Smooth muscle cell (in vitro differentiated cells): Measurements from ENCODE around the gene PPIG. TPM values are rescaled to one million over a fixed set of nuclear protein-coding genes. Genes with fewer than 3 reads are reported as not detected.

Experiments
- DNase-seq: peaks from one replicate; lab custom pipeline; 2025; ENCODE audit not compliant: unreplicated experiment; lab: John Stamatoyannopoulos, UW
- H2AFZ ChIP-seq: fragments of 200-600 bp; sonication (generic); 2 replicates; pipeline ENCODE4 v1.6.0; 2016; ENCODE audit warnings: antibody characterized with exemption, low read depth, mild to moderate bottlenecking
- H3F3A ChIP-seq: fragments of 200-600 bp; sonication (generic); 2 replicates; pipeline ENCODE4 v1.6.0; 2017; ENCODE audit warnings: antibody characterized with exemption, low read depth
- H3K27ac ChIP-seq: fragments of 200-600 bp; sonication (generic); 2 replicates; pipeline ENCODE4 v1.5.1; 2016; ENCODE audit warnings: low read depth, mild to moderate bottlenecking
- H3K27me3 ChIP-seq: fragments of 200-600 bp; sonication (generic); 2 replicates; pipeline ENCODE4 v1.6.1; 2016; ENCODE audit warnings: low read depth, mild to moderate bottlenecking
- H3K36me3 ChIP-seq: fragments of 200-600 bp; sonication (generic); 2 replicates; pipeline ENCODE4 v1.5.1; 2016; ENCODE audit warnings: low read depth
- H3K4me1 ChIP-seq: fragments of 200-600 bp; sonication (generic); 2 replicates; pipeline ENCODE4 v1.5.1; 2016; ENCODE audit warnings: low read depth
- H3K4me2 ChIP-seq: fragments of 200-600 bp; sonication (generic); 2 replicates; pipeline ENCODE4 v1.6.0; 2016; ENCODE audit warnings: mild to moderate bottlenecking
- H3K4me3 ChIP-seq: fragments of 200-600 bp; sonication (generic); 2 replicates; pipeline ENCODE4 v1.5.1; 2016; ENCODE audit warnings: mild to moderate bottlenecking
- H3K79me2 ChIP-seq: fragments of 200-600 bp; sonication (generic); 2 replicates; pipeline ENCODE4 v1.6.0; 2016; ENCODE audit warnings: low read depth, mild to moderate bottlenecking
- H3K9ac ChIP-seq: fragments of 200-600 bp; sonication (generic); 2 replicates; pipeline ENCODE4 v1.6.0; 2016; ENCODE audit warnings: low read depth
- H3K9me3 ChIP-seq: fragments of 200-600 bp; sonication (generic); replicated peaks from 2 replicates; pipeline ENCODE4 v1.5.1; 2016; ENCODE audit warnings: low read depth
- H4K20me1 ChIP-seq: fragments of 200-600 bp; sonication (generic); 2 replicates; pipeline ENCODE4 v1.6.0; 2016; ENCODE audit warnings: low read depth
- WGBS: methylation state at CpG from one replicate; pipeline ENCODE4 v1.1.7; 2016; ENCODE audit warnings: low lambda C conversion rate; 5-methylcytosine and 5-hydroxymethylcytosine counted together
- polyA plus RNA-seq: library from polyadenylated mRNA; unstranded; fragments of >200 nt; fragmentation: Nextera tagmentation; extraction: Ambion mirVana; gene quantifications from 2 replicates; pipeline ENCODE4 v1.2.1, GENCODE V29; 2016
- total RNA-seq: library from RNA; depleted of rRNA; stranded (reverse); fragments of >200 nt; gene quantifications from 2 replicates; pipeline ENCODE4 v1.2.3, GENCODE V29; 2014
- TF ChIP-seq, protein P1 (sequence below): fragments of 200-600 bp; sonication (generic); IDR thresholded peaks from 2 replicates; pipeline ENCODE4 v1.5.1; 2017; ENCODE audit warnings: borderline replicate concordance, mild to moderate bottlenecking, antibody characterized with exemption; ENCODE audit not compliant: insufficient read depth, poor library complexity, severe bottlenecking

The PPIG gene
- total and polyA plus RNA-seq, 2 experiments from 2014 or later: 34.4 to 51.1 TPM

DNA sequence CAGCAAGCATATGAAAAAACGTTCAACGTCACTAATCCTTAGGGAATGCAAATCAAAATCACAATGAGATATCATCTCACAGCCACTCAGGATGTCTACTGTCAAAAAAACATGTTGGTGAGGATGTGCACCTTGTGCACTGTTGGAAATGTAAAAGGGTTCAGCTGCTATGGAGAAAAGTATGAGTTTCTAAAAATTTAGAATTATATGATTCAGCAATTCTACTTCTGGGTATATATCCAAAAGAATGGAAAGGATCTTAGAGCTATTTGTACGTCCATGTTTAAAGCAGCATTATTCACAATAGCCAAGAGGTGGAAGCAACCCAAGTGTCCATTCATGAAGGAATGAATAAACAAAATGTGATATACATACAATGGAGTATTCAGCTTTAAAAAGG lies 60.0 kb downstream of the PPIG start:
- Histone ChIP-seq H3K27ac (no peak overlapping the region), H3K4me3 (no peak overlapping the region), H3K4me1 (no peaks in the 10 kb centered on the region), H3F3A (peaks cover 6% of the 10 kb centered on the region), H3K9ac (no peak overlapping the region), H3K4me2 (no peak overlapping the region), H3K79me2 (no peaks in the 10 kb centered on the region), H2AFZ (no peak overlapping the region), H3K36me3 (no peaks in the 10 kb centered on the region), H4K20me1 (no peaks in the 10 kb centered on the region), H3K9me3 (no peaks in the 10 kb centered on the region), H3K27me3 (no peaks in the 10 kb centered on the region)
- DNase-seq: no peak
- TF ChIP-seq, protein P1, sequence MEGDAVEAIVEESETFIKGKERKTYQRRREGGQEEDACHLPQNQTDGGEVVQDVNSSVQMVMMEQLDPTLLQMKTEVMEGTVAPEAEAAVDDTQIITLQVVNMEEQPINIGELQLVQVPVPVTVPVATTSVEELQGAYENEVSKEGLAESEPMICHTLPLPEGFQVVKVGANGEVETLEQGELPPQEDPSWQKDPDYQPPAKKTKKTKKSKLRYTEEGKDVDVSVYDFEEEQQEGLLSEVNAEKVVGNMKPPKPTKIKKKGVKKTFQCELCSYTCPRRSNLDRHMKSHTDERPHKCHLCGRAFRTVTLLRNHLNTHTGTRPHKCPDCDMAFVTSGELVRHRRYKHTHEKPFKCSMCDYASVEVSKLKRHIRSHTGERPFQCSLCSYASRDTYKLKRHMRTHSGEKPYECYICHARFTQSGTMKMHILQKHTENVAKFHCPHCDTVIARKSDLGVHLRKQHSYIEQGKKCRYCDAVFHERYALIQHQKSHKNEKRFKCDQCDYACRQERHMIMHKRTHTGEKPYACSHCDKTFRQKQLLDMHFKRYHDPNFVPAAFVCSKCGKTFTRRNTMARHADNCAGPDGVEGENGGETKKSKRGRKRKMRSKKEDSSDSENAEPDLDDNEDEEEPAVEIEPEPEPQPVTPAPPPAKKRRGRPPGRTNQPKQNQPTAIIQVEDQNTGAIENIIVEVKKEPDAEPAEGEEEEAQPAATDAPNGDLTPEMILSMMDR: no peak
- 75% methylated on average over 3 of the region's 3 CpGs for WGBS

DNA sequence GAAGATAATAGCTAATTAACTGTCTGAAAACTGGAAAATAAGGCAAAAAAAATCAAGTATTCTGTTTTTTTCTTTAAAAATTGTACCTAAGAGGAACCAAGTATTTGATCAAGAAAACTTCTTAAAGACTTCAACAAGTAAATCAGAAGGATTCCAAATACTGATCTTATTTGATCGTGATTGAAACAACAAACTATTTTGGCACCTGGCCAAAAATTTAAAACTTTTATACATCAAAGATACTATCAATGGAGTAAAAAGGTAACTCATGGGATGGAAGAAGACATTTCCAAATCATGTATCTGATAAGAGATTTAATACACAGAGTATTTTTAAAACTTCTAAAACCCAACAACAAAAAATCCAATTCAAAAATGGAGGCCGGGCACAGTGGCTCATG lies 63.3 kb downstream of the PPIG start:
- Histone ChIP-seq H3K9me3 (no peaks in the 10 kb centered on the region), H4K20me1 (no peaks in the 10 kb centered on the region), H3K9ac (no peak overlapping the region), H3K36me3 (no peaks in the 10 kb centered on the region), H3K4me2 (no peak overlapping the region), H3K4me1 (no peaks in the 10 kb centered on the region), H2AFZ (no peak overlapping the region), H3F3A (peaks cover 6% of the 10 kb centered on the region), H3K27me3 (no peaks in the 10 kb centered on the region), H3K4me3 (no peak overlapping the region), H3K27ac (no peak overlapping the region), H3K79me2 (no peaks in the 10 kb centered on the region)
- DNase-seq: no peak
- 97% methylated on average over 2 of the region's 2 CpGs for WGBS
- TF ChIP-seq, protein P1: no peak

DNA sequence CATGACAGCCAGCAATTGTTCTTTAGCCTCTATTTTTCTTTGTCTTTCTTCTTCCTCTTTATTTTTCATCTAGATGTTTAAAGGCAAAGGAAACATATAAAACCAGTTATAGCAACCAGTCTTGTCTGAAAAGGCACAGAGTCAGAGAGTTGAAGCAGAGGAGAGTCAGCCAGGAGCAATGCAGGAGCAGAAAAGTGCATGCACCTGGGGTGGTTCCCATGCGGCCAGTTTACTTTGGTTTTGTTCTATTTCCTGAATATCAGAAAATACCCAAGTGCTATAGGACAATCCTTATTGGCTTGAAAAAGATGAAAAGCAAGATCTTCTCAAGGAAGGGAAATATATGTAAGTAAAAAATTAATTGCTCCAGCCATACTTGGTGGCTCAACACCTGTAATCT lies 65.1 kb downstream of the PPIG start:
- H4K20me1 ChIP-seq: no peaks in the 10 kb centered on the region
- H3K27ac ChIP-seq: no peak overlapping the region
- H3K9ac ChIP-seq: no peak overlapping the region
- peaks cover 4% of the 10 kb centered on the region for H3K27me3 ChIP-seq
- DNase-seq: no peak
- H3K79me2 ChIP-seq: no peaks in the 10 kb centered on the region
- no peak overlapping the region for H3K4me2 ChIP-seq
- H3K9me3 ChIP-seq: no peaks in the 10 kb centered on the region
- 88% methylated on average over 1 of the region's 1 CpG for WGBS
- H3K4me1 ChIP-seq: no peaks in the 10 kb centered on the region
- H3K4me3 ChIP-seq: no peak overlapping the region
- no peak overlapping the region for H2AFZ ChIP-seq
- peaks cover 3% of the 10 kb centered on the region for H3F3A ChIP-seq
- TF ChIP-seq, protein P1: no peak
- no peaks in the 10 kb centered on the region for H3K36me3 ChIP-seq

DNA sequence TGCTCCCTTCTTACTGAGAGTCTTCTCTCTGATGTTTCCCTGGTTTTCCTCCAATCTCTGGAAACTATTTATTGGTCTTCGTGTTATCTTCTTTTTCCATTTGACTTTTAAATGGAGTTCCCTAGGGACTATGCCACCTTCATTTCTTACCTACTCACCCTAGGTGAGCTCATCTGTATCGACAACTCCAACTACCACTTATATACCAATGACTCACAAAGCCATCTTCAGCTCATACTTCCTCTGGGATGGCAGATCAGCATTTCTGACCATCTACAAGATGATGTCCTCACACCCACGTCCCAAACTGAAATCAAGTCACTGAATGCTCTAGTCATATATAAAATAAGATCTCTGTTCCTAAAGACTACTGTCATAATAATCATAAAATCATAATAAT lies 69.5 kb downstream of the PPIG start:
- no peak overlapping the region for H3K4me2 ChIP-seq
- no peaks in the 10 kb centered on the region for H3K4me1 ChIP-seq
- DNase-seq: no peak
- H3K27ac ChIP-seq: no peak overlapping the region
- H3K4me3 ChIP-seq: no peak overlapping the region
- peaks cover 9% of the 10 kb centered on the region for H3K27me3 ChIP-seq
- no peaks in the 10 kb centered on the region for H3K9me3 ChIP-seq
- H3F3A ChIP-seq: no peaks in the 10 kb centered on the region
- no peaks in the 10 kb centered on the region for H4K20me1 ChIP-seq
- no peak overlapping the region for H2AFZ ChIP-seq
- TF ChIP-seq, protein P1: no peak
- H3K36me3 ChIP-seq: no peaks in the 10 kb centered on the region
- no peak overlapping the region for H3K9ac ChIP-seq
- 65% methylated on average over 3 of the region's 3 CpGs for WGBS
- H3K79me2 ChIP-seq: no peaks in the 10 kb centered on the region
